Type B pancreatic cell (in vitro differentiated cells): Measurements from ENCODE around the gene CDC42EP1. TPM values are rescaled to one million over a fixed set of nuclear protein-coding genes. Genes with fewer than 3 reads are reported as not detected.
"Not testable (repeated sequence)": the region's sequence is repeated elsewhere in the genome, so short reads cannot be mapped to it uniquely, and the experiment has no call there.

Experiments used
- DNase-seq: peaks from one replicate; pipeline ENCODE4 v3.0.0; 2021; ENCODE audit warnings: mixed read lengths; ENCODE audit not compliant: unreplicated experiment; ENCODE audit errors: extremely low spot score
- H3K27ac Mint-ChIP-seq: 2 replicates; pipeline ENCODE4 v1.8.0; 2021; ENCODE audit warnings: mild to moderate bottlenecking, mixed read lengths
- H3K27me3 Mint-ChIP-seq: 2 replicates; pipeline ENCODE4 v1.8.0; 2021; ENCODE audit warnings: mixed read lengths
- H3K36me3 Mint-ChIP-seq: 2 replicates; pipeline ENCODE4 v1.8.0; 2021; ENCODE audit warnings: mixed read lengths
- H3K4me1 Mint-ChIP-seq: one replicate; pipeline ENCODE4 v1.8.0; 2021; ENCODE audit warnings: mixed read lengths; ENCODE audit not compliant: unreplicated experiment
- H3K4me3 Mint-ChIP-seq: 2 replicates; pipeline ENCODE4 v1.8.0; 2021; ENCODE audit warnings: mild to moderate bottlenecking, mixed read lengths
- H3K9me3 Mint-ChIP-seq: 2 replicates; pipeline ENCODE4 v1.8.0; 2021; ENCODE audit warnings: mixed read lengths
- total RNA-seq: library from RNA; stranded (reverse); gene quantifications from 2 replicates; pipeline ENCODE4 v1.2.1, GENCODE V29; 2021; ENCODE audit warnings: low replicate concordance
- TF ChIP-seq, protein P1 (sequence below): fragments of 200-600 bp; sonication (generic); conservative IDR thresholded peaks from 2 replicates; pipeline ENCODE4 v1.5.0; 2021; ENCODE audit warnings: antibody characterized with exemption, mild to moderate bottlenecking

CDC42EP1 gene
- total RNA-seq, 1 donor from 2014 or later = 30.4 TPM

DNA sequence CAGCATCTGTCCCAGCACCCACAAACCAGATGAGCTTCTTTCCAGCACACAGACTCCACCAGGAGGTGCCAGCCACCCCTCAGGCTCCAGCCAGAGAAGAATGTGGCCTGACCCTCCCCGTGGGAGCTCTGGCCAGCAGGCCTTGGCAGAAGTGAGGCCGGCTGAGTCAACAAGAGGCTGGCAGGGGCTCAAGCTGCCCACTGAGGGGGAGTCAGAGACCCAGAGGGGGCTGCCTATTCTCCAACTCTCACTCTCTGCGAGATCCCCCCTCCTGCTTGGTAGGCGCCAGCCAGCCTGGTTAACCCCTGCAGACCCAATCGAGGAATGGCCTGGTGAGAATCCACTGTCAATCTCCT lies 10.6 kb upstream of the CDC42EP1 start:
- H3K9me3 Mint-ChIP-seq = no peaks in the 10 kb centered on the region
- no peaks in the 10 kb centered on the region for H3K27me3 Mint-ChIP-seq
- DNase-seq = no peak

GRCh38 chr22:37550921-37551320 lies 9.4 kb upstream of the CDC42EP1 start:
- H3K4me1 Mint-ChIP-seq = peaks cover 40% of the 10 kb centered on the region
- H3K9me3 Mint-ChIP-seq, H3K27me3 Mint-ChIP-seq, H3K4me3 Mint-ChIP-seq, DNase-seq, H3K27ac Mint-ChIP-seq, H3K36me3 Mint-ChIP-seq: not testable (repeated sequence)

More for the DNA sequence above, 10.6 kb upstream of the CDC42EP1 start:
- TF ChIP-seq, protein P1, sequence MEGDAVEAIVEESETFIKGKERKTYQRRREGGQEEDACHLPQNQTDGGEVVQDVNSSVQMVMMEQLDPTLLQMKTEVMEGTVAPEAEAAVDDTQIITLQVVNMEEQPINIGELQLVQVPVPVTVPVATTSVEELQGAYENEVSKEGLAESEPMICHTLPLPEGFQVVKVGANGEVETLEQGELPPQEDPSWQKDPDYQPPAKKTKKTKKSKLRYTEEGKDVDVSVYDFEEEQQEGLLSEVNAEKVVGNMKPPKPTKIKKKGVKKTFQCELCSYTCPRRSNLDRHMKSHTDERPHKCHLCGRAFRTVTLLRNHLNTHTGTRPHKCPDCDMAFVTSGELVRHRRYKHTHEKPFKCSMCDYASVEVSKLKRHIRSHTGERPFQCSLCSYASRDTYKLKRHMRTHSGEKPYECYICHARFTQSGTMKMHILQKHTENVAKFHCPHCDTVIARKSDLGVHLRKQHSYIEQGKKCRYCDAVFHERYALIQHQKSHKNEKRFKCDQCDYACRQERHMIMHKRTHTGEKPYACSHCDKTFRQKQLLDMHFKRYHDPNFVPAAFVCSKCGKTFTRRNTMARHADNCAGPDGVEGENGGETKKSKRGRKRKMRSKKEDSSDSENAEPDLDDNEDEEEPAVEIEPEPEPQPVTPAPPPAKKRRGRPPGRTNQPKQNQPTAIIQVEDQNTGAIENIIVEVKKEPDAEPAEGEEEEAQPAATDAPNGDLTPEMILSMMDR = no peak
- Mint-ChIP-seq H3K36me3 (no peaks in the 10 kb centered on the region), H3K4me1 (peaks cover 39% of the 10 kb centered on the region), H3K27ac (no peak overlapping the region), H3K4me3 (no peak overlapping the region)

DNA sequence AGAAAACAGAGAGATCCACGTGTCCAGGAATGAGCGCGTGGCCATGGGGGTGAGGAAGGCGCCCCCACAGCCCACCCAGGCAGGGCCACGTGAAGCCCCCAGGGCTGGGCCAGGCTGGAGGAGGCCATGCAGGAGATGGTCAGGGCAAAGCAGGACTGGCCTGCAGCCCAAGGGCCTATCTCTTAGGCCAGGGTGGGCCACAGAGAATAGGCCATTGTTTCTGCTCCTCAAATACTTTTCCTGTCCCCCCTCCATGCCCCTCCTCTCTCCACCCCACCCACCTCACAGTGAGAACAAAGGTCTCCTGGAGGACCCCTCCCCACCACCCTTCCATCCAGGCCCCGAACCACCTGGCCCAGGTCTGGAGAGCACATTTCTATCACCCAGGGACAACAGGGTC lies 8.3 kb upstream of the CDC42EP1 start:
- H3K27ac Mint-ChIP-seq = peak overlapping the region; percentile 82
- TF ChIP-seq, protein P1 = no peak
- H3K36me3 Mint-ChIP-seq = no peaks in the 10 kb centered on the region
- no peak overlapping the region for H3K4me3 Mint-ChIP-seq
- H3K4me1 Mint-ChIP-seq = peaks cover 42% of the 10 kb centered on the region
- H3K9me3 Mint-ChIP-seq = no peaks in the 10 kb centered on the region
- H3K27me3 Mint-ChIP-seq = peaks cover 5% of the 10 kb centered on the region
- no peak for DNase-seq

DNA sequence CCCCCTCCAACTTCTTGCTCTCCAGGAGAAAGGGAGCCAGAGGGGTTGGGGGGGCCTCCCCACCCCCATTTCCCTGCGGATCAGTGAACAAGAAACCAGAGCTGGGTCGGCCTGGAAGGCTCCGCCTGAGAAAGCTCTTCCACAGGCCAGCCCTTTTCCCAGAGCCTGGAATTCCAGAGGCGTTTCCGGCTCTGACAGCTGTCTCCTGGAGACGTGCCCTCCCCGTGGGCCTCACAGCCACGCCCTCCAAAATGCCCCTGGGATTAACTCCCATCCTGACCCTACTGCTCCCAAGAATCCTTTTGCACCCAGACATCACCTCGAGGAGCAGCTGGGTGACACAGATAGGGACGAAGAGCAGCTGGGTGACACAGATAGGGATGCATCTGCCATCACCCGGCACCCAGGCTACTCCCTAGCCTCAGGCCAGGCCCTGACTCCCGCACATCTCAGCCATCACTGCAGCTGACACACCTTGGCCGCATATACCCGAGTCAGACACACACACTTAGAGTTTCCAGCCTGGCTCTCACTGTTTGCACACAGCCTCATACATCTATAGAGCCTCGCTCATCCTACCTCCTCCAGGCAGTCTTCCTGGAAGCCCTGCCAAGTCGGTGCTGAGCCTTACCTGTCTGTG lies 7.6 kb upstream of the CDC42EP1 start:
- DNase-seq = no peak
- H3K4me1 Mint-ChIP-seq = peaks cover 44% of the 10 kb centered on the region
- peak overlapping the region; percentile 49 for H3K4me3 Mint-ChIP-seq
- H3K27me3 Mint-ChIP-seq = peaks cover 5% of the 10 kb centered on the region
- H3K36me3 Mint-ChIP-seq = no peaks in the 10 kb centered on the region
- peak overlapping the region; percentile 82 for H3K27ac Mint-ChIP-seq
- no peaks in the 10 kb centered on the region for H3K9me3 Mint-ChIP-seq
- TF ChIP-seq, protein P1 = no peak

DNA sequence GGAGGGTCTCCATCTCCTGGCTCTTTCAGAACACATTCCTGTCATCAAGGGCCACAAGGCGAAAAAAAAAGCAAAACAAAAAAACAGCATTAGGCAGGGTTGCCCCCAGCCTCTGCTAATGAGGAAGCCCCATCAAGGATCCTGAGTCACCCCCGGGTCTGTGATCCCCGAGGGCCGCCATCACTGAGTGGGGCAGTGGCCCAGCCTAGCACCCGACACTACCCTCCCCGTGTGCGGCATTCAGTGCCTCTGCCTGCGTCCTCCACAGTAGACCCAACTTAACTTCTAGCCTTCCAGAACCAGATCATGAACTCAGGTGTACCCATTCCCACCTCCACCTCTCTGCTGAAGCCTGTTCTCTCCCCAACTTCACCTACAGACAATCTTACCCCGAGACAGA lies 6.6 kb upstream of the CDC42EP1 start:
- Mint-ChIP-seq H3K27me3 (peaks cover 5% of the 10 kb centered on the region), H3K4me3 (no peak overlapping the region), H3K27ac (peak overlapping the region; percentile 27), H3K36me3 (no peaks in the 10 kb centered on the region), H3K9me3 (no peaks in the 10 kb centered on the region), H3K4me1 (peaks cover 47% of the 10 kb centered on the region)
- no peak for DNase-seq
- TF ChIP-seq, protein P1 = no peak

GRCh38 chr22:37555029-37555428 lies 5.3 kb upstream of the CDC42EP1 start:
- no peak overlapping the region for H3K4me3 Mint-ChIP-seq
- H3K27ac Mint-ChIP-seq = no peak overlapping the region
- H3K9me3 Mint-ChIP-seq = no peaks in the 10 kb centered on the region
- TF ChIP-seq, protein P1 = no peak
- peaks cover 42% of the 10 kb centered on the region for H3K4me1 Mint-ChIP-seq
- H3K27me3 Mint-ChIP-seq = peaks cover 5% of the 10 kb centered on the region
- no peaks in the 10 kb centered on the region for H3K36me3 Mint-ChIP-seq
- no peak for DNase-seq
